ENCODE results near the gene HDAC3.

DNA sequence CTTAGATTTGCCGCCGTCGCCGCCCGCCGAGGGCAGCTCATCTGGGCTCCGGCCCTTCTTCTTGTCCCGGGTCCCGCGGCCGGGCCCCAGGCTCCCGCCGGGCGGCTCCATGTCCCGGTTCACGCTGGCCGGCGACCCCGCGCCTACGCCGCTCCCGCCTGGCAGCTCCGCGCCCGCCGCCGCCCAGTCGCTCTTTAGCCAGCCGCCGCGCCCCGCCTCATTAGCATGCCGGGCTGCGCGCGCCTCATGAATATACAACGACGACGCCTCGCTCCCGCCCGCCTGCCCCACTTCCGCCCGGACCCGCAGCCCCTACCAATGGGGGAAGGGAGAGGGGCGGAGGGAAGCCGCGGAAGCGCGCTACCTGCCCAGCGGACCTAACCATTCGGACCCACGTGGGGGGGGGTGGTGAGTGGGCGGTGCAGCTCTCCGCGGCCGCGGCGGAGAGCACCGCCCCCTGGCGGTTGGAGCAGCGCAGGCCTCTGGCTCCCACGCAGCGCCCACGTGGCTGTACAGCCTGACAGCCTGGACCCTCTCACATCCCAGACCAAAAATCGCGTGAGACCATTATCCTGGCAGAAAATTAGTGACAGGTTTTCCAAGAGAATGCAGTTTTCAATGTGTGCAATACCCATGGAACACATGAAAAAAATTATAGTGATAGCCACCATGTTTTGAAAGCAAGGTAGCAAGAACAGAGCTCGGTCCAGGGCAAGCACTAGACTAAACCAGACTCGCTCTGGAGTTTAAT, 17.7 kb downstream of the HDAC3 start, which contains the start of gene DIAPH1:
- TF ChIP-seq, protein P1, sequence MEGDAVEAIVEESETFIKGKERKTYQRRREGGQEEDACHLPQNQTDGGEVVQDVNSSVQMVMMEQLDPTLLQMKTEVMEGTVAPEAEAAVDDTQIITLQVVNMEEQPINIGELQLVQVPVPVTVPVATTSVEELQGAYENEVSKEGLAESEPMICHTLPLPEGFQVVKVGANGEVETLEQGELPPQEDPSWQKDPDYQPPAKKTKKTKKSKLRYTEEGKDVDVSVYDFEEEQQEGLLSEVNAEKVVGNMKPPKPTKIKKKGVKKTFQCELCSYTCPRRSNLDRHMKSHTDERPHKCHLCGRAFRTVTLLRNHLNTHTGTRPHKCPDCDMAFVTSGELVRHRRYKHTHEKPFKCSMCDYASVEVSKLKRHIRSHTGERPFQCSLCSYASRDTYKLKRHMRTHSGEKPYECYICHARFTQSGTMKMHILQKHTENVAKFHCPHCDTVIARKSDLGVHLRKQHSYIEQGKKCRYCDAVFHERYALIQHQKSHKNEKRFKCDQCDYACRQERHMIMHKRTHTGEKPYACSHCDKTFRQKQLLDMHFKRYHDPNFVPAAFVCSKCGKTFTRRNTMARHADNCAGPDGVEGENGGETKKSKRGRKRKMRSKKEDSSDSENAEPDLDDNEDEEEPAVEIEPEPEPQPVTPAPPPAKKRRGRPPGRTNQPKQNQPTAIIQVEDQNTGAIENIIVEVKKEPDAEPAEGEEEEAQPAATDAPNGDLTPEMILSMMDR (tag by site-specific recombination; IDR thresholded peaks at IDR 0.05) = peak; percentile 99
- TF ChIP-seq SP7 (tag by site-specific recombination; IDR thresholded peaks at IDR 0.05) (peak; percentile 90), ZNF266 (tag by site-specific recombination; IDR thresholded peaks at IDR 0.05; ENCODE audit: low read depth) (no peak), ZNF175 (tag by site-specific recombination; IDR thresholded peaks at IDR 0.05) (no peak), ZNF24 (tag by site-specific recombination; IDR thresholded peaks at IDR 0.05) (peak; percentile 88)
- TF ChIP-seq, protein P2, sequence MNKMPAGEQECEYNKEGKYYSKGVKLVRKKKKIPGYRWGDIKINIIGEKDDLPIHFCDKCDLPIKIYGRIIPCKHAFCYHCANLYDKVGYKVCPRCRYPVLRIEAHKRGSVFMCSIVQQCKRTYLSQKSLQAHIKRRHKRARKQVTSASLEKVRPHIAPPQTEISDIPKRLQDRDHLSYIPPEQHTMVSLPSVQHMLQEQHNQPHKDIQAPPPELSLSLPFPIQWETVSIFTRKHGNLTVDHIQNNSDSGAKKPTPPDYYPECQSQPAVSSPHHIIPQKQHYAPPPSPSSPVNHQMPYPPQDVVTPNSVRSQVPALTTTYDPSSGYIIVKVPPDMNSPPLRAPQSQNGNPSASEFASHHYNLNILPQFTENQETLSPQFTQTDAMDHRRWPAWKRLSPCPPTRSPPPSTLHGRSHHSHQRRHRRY (tag by site-specific recombination; IDR thresholded peaks at IDR 0.05) = no peak

Measured in HEK293 (cell line).